ENCODE data around the gene RNF11.
"Not testable (repeated sequence)": the region's sequence is repeated elsewhere in the genome, so short reads cannot be mapped to it uniquely, and the experiment has no call there.

Gene RNF11

DNA sequence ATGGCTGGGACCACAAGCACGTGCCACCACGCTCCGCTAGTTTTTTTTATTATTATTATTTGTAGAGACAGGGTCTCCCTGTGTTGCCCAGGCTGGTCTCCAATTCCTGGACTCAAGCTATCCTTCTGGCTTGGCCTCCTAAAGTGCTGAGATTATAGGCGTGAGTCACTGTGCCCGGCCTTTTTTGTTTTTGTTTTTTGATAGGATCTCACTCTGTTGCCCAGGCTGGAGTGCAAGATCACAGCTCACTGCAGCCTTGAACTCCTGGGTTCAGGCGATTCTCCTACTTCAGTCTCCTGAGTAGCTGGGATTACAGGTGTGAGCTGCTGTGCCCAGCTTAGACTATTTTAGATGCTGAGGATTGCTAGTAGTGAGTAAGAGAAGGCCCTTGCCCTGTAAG lies 11.8 kb upstream of the RNF11 start:
- in situ Hi-C loops (cut with HindIII; ENCODE audit: low sequenced_read_pairs), result no loop called here
- H3K4me3 ChIP-seq (ENCODE audit: low read depth, low read length), result no peak overlapping the region
- TF ChIP-seq, protein P1, sequence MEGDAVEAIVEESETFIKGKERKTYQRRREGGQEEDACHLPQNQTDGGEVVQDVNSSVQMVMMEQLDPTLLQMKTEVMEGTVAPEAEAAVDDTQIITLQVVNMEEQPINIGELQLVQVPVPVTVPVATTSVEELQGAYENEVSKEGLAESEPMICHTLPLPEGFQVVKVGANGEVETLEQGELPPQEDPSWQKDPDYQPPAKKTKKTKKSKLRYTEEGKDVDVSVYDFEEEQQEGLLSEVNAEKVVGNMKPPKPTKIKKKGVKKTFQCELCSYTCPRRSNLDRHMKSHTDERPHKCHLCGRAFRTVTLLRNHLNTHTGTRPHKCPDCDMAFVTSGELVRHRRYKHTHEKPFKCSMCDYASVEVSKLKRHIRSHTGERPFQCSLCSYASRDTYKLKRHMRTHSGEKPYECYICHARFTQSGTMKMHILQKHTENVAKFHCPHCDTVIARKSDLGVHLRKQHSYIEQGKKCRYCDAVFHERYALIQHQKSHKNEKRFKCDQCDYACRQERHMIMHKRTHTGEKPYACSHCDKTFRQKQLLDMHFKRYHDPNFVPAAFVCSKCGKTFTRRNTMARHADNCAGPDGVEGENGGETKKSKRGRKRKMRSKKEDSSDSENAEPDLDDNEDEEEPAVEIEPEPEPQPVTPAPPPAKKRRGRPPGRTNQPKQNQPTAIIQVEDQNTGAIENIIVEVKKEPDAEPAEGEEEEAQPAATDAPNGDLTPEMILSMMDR (IDR thresholded peaks at IDR 0.05; ENCODE audit: low read depth, low read length, missing control alignments), result no peak
- no peak for DNase-seq (ENCODE audit: low read depth)

DNA sequence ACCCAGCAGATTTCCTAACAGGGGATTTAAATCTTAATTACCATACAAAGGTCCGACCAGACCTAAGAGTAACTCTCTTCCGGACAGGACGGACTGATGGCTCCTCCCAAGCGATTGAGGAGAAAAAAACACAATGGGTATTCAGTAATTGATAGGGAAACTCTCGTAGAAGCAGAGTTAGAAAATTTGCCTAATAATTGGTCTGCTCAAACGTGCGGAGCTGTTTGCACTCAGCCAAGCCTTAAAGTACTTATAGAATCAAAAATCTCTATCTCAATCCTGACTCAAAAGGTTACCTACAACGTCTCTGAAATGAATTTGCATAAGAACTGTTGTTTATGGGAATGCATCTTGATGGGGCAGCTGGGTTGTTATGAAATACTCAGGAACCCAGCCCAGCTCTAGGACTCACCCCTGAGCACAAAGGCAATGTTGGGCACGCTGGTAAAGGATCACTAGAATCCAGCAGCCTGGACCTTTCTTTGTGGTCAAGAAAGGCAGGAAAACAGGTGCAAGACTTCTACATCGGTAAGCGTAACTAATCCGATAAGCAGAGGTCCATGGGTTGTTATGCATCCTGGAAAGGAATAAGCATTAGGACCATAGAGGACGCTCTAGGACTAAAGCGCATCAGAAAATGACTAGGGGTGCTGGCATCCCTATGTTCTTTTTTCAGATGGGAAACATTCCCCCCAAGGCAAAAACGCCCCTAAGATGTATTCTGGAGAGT lies 8.7 kb upstream of the RNF11 start:
- DNase-seq (ENCODE audit: low read depth); in situ Hi-C loops (cut with HindIII; ENCODE audit: low sequenced_read_pairs); H3K4me3 ChIP-seq (ENCODE audit: low read depth, low read length): not testable (repeated sequence)

DNA sequence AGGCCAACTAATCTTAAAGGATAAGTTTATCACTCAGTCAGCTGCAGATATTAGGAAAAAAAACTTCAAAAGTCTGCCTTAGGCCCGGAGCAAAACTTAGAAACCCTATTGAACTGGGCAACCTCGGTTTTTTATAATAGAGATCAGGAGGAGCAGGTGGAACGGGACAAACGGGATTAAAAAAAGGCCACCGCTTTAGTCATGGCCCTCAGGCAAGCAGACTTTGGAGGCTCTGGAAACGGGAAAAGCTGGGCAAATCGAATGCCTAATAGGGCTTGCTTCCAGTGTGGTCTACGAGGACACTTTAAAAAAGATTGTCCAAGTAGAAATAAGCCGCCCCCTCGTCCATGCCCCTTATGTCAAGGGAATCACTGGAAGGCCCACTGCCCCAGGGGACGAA lies 7.6 kb upstream of the RNF11 start:
- DNase-seq (ENCODE audit: low read depth); in situ Hi-C loops (cut with HindIII; ENCODE audit: low sequenced_read_pairs); H3K4me3 ChIP-seq (ENCODE audit: low read depth, low read length): not testable (repeated sequence)

DNA sequence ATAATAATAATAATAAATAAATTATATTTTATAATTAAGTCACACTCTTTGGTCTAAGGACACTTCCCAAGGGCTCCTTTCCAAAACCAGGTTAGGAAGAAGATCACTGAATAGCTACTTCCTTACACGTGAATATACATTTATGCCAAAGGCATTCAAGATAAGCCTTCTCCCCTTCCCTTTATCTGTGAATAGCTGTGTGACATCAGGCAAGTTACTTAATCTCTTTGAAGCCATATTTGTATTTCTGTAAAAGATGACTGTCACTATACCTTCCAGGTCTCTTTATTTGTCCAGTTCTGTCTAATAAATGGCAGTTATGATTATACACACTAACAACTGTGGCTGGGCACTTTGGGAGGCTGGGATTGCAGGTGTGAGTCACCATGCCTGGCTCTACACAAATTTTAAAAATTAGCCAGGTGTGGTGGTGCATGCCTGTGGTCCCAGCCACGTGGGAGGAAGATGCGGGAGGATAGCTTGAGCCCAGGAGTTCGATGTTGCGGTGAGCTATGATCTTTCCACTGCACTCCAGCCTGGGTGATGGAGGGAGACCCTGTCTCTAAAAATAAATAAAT lies 5.5 kb upstream of the RNF11 start:
- in situ Hi-C loops (cut with HindIII; ENCODE audit: low sequenced_read_pairs), result no loop called here
- TF ChIP-seq, protein P1 (IDR thresholded peaks at IDR 0.05; ENCODE audit: low read depth, low read length, missing control alignments), result no peak
- no peak for DNase-seq (ENCODE audit: low read depth)
- H3K4me3 ChIP-seq (ENCODE audit: low read depth, low read length), result no peak overlapping the region

DNA sequence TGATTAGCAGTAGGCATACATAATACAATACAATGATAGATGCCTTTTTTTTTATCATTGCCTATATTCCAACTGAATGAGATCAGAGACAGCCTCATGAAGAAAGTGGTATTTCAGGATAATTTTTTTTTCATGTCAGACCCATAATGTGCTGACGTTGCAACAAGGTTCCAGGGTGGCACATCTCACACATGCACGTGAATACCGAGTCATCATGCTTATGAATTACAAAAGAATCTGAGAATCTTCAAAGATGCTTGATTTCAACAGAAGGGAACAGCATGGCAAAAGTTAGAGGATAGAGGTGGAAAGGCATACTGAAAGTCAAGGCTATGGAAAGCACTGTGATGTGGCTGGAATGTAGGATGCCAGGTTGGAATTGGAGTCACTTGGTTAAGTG lies 5.0 kb upstream of the RNF11 start:
- TF ChIP-seq, protein P1 (IDR thresholded peaks at IDR 0.05; ENCODE audit: low read depth, low read length, missing control alignments), result no peak
- no peak overlapping the region for H3K4me3 ChIP-seq (ENCODE audit: low read depth, low read length)
- in situ Hi-C loops (cut with HindIII; ENCODE audit: low sequenced_read_pairs), result no loop called here
- DNase-seq (ENCODE audit: low read depth), result no peak

DNA sequence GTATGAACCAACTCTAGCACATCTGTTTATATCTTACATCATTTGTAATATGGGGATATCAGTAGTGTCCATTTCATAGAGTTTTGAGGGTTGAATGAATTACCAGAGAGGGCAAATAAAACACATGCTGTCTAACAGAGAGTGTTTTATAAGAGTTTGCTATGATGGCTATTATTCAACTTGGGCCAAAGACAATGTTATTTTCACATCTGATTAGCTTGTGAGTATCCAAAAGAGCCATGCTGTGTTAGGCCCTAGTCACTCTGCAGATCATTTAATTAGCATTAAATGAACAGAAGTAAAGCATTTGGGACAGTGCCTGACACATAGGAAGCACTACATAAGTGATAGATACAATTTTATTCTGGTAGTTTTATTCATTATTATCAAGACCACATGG lies 4.2 kb upstream of the RNF11 start:
- no peak overlapping the region for H3K4me3 ChIP-seq (ENCODE audit: low read depth, low read length)
- no peak for DNase-seq (ENCODE audit: low read depth)
- in situ Hi-C loops (cut with HindIII; ENCODE audit: low sequenced_read_pairs), result no loop called here
- TF ChIP-seq, protein P1 (IDR thresholded peaks at IDR 0.05; ENCODE audit: low read depth, low read length, missing control alignments), result no peak

DNA sequence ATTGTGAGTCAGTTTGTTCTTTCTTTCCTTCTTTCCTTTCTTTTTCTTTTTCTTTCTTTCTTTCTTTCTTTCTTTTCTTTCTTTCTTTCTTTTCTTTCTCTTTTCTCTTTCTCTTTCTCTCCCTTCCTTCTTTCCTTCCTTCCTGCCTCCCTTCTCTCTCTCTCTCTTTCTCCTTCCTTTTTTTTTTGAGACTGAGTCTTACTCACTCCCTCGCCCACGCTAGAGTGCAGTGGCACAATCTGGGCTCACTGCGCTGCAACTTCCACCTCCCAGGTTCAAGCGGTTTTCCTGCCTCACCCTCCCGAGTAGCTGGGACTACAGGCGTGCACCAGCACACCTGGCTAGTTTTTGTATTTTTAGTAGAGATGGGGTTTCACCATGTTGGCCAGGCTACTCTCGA lies 1.8 kb upstream of the RNF11 start:
- H3K4me3 ChIP-seq (ENCODE audit: low read depth, low read length); in situ Hi-C loops (cut with HindIII; ENCODE audit: low sequenced_read_pairs); DNase-seq (ENCODE audit: low read depth): not testable (repeated sequence)

DNA sequence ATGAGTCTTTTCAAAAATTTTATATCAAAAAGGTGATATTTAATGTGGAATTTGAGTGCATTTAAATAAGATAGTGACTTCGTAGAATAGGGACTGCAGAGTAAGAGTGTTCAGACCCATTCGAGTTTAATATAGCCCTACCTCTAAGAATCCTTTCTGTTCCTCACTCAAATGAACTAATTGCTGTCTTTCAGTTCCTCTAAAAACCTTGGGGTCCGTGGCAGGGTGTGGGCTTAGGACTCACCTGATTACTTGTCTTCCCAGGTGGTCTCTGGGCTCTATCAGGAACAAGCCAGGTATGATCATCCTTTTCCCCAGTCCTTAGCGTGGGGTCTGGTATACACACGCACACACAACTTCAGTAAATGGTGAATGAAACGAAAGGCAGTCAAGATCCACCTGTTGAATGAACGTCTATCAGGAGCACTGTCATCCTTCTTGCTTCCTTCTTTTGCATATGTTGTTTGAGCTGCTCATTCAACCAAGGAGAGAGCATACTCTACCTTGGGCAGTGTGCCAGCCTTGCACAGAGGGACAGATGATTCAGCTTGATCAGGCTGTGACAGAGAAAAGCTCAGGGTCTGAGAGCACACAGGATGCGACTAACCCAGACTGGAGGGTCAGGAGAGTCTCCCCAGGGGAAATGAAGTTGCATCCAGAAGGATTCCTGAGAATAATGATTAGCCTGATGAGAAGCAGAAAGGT lies 1.2 kb upstream of the RNF11 start:
- in situ Hi-C loops (cut with HindIII; ENCODE audit: low sequenced_read_pairs), result no loop called here
- TF ChIP-seq, protein P1 (IDR thresholded peaks at IDR 0.05; ENCODE audit: low read depth, low read length, missing control alignments), result no peak
- no peak overlapping the region for H3K4me3 ChIP-seq (ENCODE audit: low read depth, low read length)
- DNase-seq (ENCODE audit: low read depth), result no peak
